ENCODE measurements around the gene DEPDC4.
"Not testable (repeated sequence)": the region's sequence is repeated elsewhere in the genome, so short reads cannot be mapped to it uniquely, and the experiment has no call there.

The DEPDC4 gene

DNA sequence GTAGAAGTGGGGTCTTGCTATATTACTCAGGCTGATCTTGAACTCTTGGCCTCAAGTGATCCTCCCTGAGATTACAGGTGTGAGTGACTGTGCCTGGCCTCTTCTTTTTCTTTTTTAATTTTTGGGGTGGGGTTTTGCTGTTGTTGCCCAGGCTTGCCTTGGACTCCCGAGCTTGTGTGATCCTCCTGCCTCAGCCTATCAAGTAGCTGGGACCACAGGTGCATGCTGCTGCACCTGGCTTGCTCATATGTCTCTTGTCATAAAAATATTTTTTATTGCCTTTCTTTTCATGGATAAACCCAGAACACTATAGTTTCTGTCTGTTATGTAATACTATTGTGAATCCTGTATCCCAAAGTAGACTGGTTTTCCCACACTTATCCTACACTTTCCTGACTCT lies 26.1 kb upstream of the DEPDC4 start:
- no peak overlapping the region for H3K27ac ChIP-seq
- TF ChIP-seq, protein P1, sequence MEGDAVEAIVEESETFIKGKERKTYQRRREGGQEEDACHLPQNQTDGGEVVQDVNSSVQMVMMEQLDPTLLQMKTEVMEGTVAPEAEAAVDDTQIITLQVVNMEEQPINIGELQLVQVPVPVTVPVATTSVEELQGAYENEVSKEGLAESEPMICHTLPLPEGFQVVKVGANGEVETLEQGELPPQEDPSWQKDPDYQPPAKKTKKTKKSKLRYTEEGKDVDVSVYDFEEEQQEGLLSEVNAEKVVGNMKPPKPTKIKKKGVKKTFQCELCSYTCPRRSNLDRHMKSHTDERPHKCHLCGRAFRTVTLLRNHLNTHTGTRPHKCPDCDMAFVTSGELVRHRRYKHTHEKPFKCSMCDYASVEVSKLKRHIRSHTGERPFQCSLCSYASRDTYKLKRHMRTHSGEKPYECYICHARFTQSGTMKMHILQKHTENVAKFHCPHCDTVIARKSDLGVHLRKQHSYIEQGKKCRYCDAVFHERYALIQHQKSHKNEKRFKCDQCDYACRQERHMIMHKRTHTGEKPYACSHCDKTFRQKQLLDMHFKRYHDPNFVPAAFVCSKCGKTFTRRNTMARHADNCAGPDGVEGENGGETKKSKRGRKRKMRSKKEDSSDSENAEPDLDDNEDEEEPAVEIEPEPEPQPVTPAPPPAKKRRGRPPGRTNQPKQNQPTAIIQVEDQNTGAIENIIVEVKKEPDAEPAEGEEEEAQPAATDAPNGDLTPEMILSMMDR (IDR thresholded peaks at IDR 0.05) = no peak
- no peak for TF ChIP-seq ZFX (IDR thresholded peaks at IDR 0.05; ENCODE audit: borderline replicate concordance)

DNA sequence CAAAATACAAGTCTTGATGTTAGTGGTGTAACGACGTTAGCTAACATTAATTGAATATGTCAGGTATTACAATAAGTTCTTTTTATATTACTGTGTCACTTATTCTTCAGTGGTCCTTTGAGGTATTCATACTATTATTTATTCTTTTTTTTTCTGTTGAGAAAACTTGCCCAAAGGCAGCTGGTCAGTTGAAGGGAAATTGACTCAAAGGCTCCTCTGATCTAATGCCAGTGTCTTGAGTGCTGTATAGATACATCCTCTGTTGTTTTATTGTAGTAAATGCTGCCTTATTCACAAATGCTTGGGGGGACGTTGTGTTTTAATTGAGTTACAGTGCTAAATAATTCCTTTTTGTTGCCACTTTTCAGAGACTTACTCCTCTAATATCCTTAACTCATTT lies 23.1 kb upstream of the DEPDC4 start:
- no peak overlapping the region for H3K27ac ChIP-seq
- TF ChIP-seq ZFX (IDR thresholded peaks at IDR 0.05; ENCODE audit: borderline replicate concordance) = no peak
- TF ChIP-seq, protein P1 (IDR thresholded peaks at IDR 0.05) = no peak

DNA sequence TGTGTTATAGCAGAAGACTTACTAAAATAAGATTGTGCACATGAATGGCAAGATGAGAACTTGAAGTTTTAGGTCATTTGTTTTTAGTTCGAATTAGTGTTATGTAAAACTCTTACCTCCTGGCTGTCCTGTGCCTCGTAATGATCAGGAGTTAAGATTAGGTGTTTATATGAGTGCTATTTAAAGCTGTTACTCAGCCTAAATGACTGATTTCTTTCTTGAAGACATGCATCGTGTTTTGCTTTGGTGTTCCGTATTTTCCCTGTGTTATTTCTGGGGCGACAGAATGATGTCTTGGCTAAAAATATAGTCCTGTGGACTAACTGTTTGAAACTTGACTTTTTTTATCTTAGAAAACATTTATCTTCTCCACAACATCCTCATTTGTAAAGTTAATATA lies 22.2 kb upstream of the DEPDC4 start:
- H3K27ac ChIP-seq = no peak overlapping the region
- TF ChIP-seq ZFX (IDR thresholded peaks at IDR 0.05; ENCODE audit: borderline replicate concordance) = no peak
- TF ChIP-seq, protein P1 (IDR thresholded peaks at IDR 0.05) = no peak

DNA sequence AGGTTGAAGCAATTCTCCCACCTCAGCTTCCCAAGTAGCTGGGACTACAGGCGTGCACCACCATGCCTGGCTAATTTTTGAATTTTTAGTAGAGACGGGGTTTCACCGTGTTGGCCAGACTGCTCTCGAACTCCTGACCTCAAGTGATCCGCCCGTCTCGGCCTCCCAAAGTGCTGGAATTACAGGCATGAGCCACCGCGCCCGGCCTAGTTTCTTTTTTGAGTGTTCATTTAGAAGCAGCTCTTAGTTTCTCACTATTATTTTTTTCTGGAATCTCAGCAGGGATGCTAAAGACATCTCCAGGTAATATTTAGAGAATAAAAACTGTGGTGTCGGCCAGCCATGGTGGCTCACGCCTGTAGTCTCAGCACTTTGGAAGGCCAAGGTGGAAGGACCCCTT lies 17.7 kb upstream of the DEPDC4 start:
- H3K27ac ChIP-seq = not testable (repeated sequence)

DNA sequence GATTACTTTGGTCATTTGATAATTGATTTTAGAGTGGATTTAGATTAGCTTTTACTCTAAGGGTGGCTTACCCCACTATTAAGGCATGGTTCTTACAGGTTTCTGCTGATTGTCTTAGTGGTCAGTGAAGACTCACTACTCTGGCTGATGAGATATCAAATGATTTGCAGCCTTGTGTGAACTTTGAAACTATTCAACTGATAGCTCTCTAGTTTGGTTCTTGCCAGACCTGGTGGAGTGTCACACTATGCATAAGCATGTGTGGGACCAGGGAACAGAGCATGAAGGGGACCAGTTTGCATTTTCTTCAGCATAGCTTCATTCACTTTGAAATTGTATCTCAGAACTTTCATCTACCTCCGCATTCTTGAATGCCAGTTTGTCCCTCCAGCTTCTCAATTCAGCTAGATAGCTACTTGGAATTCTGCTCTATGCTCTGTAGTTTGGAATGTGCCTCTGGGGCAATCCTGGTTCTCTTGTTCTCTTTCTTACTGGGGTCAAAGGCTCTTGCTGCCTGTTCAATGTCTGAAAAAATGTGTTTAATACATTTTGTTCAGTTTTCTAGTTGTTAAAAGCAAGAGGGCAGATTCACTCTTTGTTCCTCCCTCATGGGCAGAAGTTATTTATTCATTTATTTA lies 12.8 kb upstream of the DEPDC4 start:
- no peak overlapping the region for H3K27ac ChIP-seq
- TF ChIP-seq, protein P1 (IDR thresholded peaks at IDR 0.05) = no peak
- TF ChIP-seq ZFX (IDR thresholded peaks at IDR 0.05; ENCODE audit: borderline replicate concordance) = no peak

DNA sequence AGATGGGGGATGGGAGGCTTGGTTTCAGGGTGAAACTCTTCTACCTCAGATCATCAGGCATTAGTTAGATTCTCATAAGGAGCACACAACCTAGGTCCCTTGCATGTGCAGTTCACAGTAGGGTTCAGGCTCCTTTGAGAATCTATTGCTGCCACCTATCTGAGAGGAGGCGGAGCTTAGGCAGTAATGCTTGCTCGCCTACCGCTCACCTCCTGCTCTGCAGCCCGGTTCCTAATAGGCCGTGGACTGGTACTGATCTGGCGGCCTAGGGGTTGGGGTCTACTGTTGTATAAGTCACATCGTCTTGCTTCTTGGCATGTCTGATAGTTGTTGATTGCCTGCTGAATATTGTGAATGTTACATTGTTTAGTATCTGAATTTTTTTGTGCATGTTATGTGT lies 12.3 kb upstream of the DEPDC4 start:
- TF ChIP-seq ZFX (IDR thresholded peaks at IDR 0.05; ENCODE audit: borderline replicate concordance) = no peak
- TF ChIP-seq, protein P1 (IDR thresholded peaks at IDR 0.05) = no peak
- H3K27ac ChIP-seq = no peak overlapping the region

DNA sequence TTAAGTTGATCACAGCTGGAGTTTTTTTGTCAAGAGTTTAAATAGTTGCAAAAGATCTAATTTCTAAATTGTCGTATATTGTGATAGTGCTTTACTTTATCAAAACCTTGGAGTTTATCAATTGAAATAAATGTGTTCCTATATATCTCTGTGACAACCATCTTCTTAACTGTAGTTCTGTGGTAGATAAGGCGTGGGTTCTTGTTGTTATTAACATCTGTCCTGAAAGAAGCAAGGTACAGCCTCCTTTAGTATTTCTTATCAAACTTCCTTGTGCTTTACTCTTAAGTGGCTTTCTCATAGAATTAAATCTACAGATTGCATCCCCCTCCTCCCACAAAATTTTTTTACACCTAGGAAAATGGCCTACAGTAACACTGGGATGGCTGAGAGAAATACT lies 7.4 kb upstream of the DEPDC4 start:
- TF ChIP-seq ZFX (IDR thresholded peaks at IDR 0.05; ENCODE audit: borderline replicate concordance) = no peak
- TF ChIP-seq, protein P1 (IDR thresholded peaks at IDR 0.05) = no peak
- no peak overlapping the region for H3K27ac ChIP-seq

DNA sequence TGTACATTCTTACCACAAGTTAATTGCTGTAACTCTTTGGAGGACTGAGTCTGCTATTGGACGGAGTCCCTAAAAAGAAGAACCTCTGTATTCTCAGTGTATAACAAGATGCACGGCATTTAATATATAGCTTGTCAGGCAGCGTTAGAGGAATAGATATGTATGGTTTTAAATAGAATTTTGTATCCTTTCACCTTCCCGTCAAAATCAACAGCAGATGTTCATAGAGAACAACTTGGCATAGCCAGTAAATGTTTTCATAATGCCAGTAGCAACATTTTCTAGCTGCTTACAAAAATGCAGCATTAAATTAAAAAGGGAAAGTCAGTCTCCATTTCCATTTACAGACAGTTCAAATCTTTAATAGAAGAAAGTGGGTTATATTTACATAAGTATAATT lies 6.9 kb upstream of the DEPDC4 start:
- no peak overlapping the region for H3K27ac ChIP-seq
- TF ChIP-seq, protein P1 (IDR thresholded peaks at IDR 0.05) = no peak
- no peak for TF ChIP-seq ZFX (IDR thresholded peaks at IDR 0.05; ENCODE audit: borderline replicate concordance)

Data from 22Rv1 (cell line).